Keratinocyte (primary cell): ENCODE data around the gene GRIN2C. TPM values are rescaled to one million over a fixed set of nuclear protein-coding genes. Genes with fewer than 3 reads are reported as not detected.

Source experiments
- DNase-seq: peaks from one replicate; pipeline ENCODE4 v3.0.0-alpha.2; 2011; ENCODE audit warnings: low read depth, missing footprints, low spot score
- FAIRE-seq: peaks from 2 replicates; lab custom pipeline; 2011; peaks lifted over from hg19 to GRCh38; lab: Jason Lieb, UNC
- H2AFZ ChIP-seq: 2 replicates; pipeline ENCODE4 v1.6.0; 2012; ENCODE audit warnings: low read length, control low read depth, inconsistent platforms; ENCODE audit not compliant: control insufficient read depth
- H3K27ac ChIP-seq: 2 replicates; pipeline ENCODE4 v1.5.1; 2011; ENCODE audit warnings: low read length; ENCODE audit not compliant: control insufficient read depth, insufficient read depth
- H3K27me3 ChIP-seq: 3 replicates; pipeline ENCODE4 v1.6.0; 2011; ENCODE audit warnings: low read length; ENCODE audit not compliant: control insufficient read depth, insufficient read depth; ENCODE audit errors: extremely low read depth
- H3K36me3 ChIP-seq, 2 experiments: 2 replicates in 1 of 2; 3 replicates in 1 of 2; pipeline ENCODE4 v1.5.1; 2011; ENCODE audit warnings: low read length in 2 of 2, mild to moderate bottlenecking in 1 of 2; ENCODE audit not compliant: control insufficient read depth in 2 of 2, insufficient read depth in 2 of 2; ENCODE audit errors: extremely low read depth in 1 of 2
- H3K4me1 ChIP-seq: 3 replicates; pipeline ENCODE4 v1.5.1; 2011; ENCODE audit warnings: low read length; ENCODE audit not compliant: control insufficient read depth, insufficient read depth; ENCODE audit errors: extremely low read depth
- H3K4me2 ChIP-seq: 3 replicates; pipeline ENCODE4 v1.6.0; 2011; ENCODE audit warnings: low read depth, low read length; ENCODE audit not compliant: control insufficient read depth, insufficient read depth; ENCODE audit errors: extremely low read depth
- H3K4me3 ChIP-seq, 3 experiments: fragments of 200-600 bp in 1 of 3; sonication (generic) in 1 of 3; 2 replicates in 2 of 3; 3 replicates in 1 of 3; pipeline ENCODE4 v1.5.1; 2011 to 2016; ENCODE audit warnings: low read length in 3 of 3, mild to moderate bottlenecking in 3 of 3, control low read depth in 2 of 3, inconsistent platforms in 1 of 3, low read depth in 1 of 3, mixed read lengths in 1 of 3, mixed run types in 1 of 3, moderate library complexity in 1 of 3; ENCODE audit not compliant: control insufficient read depth in 2 of 3, insufficient read depth in 2 of 3; ENCODE audit errors: extremely low read depth in 1 of 3
- H3K79me2 ChIP-seq: 2 replicates; pipeline ENCODE4 v1.6.0; 2012; ENCODE audit warnings: low read length; ENCODE audit not compliant: control insufficient read depth, insufficient read depth
- H3K9ac ChIP-seq: 3 replicates; pipeline ENCODE4 v1.6.0; 2011; ENCODE audit warnings: low read length; ENCODE audit not compliant: control insufficient read depth, insufficient read depth; ENCODE audit errors: extremely low read depth
- H3K9me1 ChIP-seq: 3 replicates; pipeline ENCODE4 v1.6.0; 2011; ENCODE audit warnings: low read length; ENCODE audit not compliant: control insufficient read depth, insufficient read depth; ENCODE audit errors: extremely low read depth
- H3K9me3 ChIP-seq: 2 replicates; pipeline ENCODE4 v1.5.1; 2012; ENCODE audit warnings: low read depth, low read length; ENCODE audit not compliant: control insufficient read depth
- H4K20me1 ChIP-seq: 3 replicates; pipeline ENCODE4 v1.6.0; 2011; ENCODE audit warnings: low read length; ENCODE audit not compliant: control insufficient read depth, insufficient read depth; ENCODE audit errors: extremely low read depth
- EZH2 ChIP-seq: IDR thresholded peaks from one replicate; pipeline ENCODE4 v1.6.1; 2012; ENCODE audit warnings: inconsistent platforms, mild to moderate bottlenecking, low read length, moderate library complexity
- dilution Hi-C: fragments of 300-500 bp; cut with MboI; formaldehyde crosslinking; loops from one replicate; pipeline ENCODE4 v1.7.0; 2020; ENCODE audit warnings: low sequenced_read_pairs; ENCODE audit not compliant: extremely low pct_ligation_motif_present
- polyA plus RNA-seq, 5 experiments: library from polyadenylated mRNA; depleted of rRNA in 3 of 5; stranded (reverse) in 3 of 5; stranded (forward) in 1 of 5; unstranded in 1 of 5; fragments of >200 nt; gene quantifications; 1 replicate in 1 of 5; 2 replicates in 3 of 5; 3 replicates in 1 of 5; pipeline versions ENCODE4 v1.2.1 to v1.2.3, GENCODE V29; 2011 to 2012; ENCODE audit warnings: missing spikeins in 2 of 5, low read depth in 1 of 5, low replicate concordance in 1 of 5
- TF ChIP-seq, protein P1 (sequence below), 3 experiments: IDR thresholded peaks in 1 of 3; conservative IDR thresholded peaks in 1 of 3; optimal IDR thresholded peaks in 1 of 3; 2 replicates in 2 of 3; 3 replicates in 1 of 3; pipeline versions ENCODE3 to v1.5.1; 2011; ENCODE audit warnings: low read length in 3 of 3, mild to moderate bottlenecking in 3 of 3, moderate library complexity in 2 of 3, control low read depth in 1 of 3, inconsistent platforms in 1 of 3; ENCODE audit not compliant: insufficient read depth in 2 of 3; ENCODE audit errors: extremely low read depth in 1 of 3

The GRIN2C gene
- polyA plus RNA-seq, 1 donor (not counting 4 experiments of a cell fraction or from before 2014, with no cell fraction given), result not detected

DNA sequence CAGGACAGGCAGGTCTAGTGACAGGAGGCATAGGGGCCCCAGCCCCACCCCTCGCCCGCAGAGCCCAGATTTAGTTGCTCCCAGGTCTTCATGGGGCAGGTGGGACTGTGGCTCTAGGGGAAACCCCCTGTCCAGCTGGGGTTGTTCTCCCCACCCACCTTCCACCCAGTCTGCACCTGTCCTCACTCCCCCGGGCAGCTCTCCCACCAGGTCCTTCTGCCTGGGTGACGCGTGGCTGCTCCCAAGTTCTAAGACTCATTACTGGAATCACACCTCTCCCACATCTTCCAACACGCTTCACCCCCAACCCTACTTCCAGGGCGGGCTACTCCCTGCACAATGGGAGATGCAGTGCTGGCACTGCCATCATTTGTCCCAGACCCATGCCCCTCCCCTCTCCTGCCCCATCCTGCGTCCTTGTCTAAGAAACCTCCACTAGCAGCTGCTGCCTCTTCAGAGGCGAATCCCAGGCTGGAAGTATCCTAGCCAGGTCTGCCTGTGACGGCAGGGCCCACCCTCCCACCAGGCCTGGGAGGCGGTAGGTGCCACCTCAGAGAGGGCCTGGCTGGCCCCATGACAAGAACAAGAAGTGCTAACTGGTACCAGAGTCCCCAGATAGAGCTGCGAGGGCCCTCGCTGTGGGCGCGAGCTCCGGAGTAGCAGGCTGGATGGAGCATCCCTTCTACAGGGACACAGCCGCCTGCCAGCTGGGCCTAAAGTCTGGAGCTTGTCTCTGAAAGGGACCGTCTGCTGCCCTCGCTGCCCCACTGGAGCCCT lies 22.8 kb downstream of the GRIN2C start:
- Histone ChIP-seq H3K27ac (no peak overlapping the region), H3K27me3 (peaks cover 5% of the 10 kb centered on the region), H3K4me1 (peaks cover 7% of the 10 kb centered on the region), H3K9me1 (no peaks in the 10 kb centered on the region), H3K4me3 (no peak overlapping the region), H3K4me2 (no peak overlapping the region), H3K9ac (no peak overlapping the region), H3K79me2 (no peaks in the 10 kb centered on the region), H2AFZ (no peak overlapping the region), H3K9me3 (no peaks in the 10 kb centered on the region), H4K20me1 (no peaks in the 10 kb centered on the region), H3K36me3 (peaks cover 0 to 4% of the 10 kb centered on the region in 2 experiments)
- no peak for FAIRE-seq
- dilution Hi-C loops, result no loop called here
- no peak for TF ChIP-seq EZH2
- TF ChIP-seq, protein P1, sequence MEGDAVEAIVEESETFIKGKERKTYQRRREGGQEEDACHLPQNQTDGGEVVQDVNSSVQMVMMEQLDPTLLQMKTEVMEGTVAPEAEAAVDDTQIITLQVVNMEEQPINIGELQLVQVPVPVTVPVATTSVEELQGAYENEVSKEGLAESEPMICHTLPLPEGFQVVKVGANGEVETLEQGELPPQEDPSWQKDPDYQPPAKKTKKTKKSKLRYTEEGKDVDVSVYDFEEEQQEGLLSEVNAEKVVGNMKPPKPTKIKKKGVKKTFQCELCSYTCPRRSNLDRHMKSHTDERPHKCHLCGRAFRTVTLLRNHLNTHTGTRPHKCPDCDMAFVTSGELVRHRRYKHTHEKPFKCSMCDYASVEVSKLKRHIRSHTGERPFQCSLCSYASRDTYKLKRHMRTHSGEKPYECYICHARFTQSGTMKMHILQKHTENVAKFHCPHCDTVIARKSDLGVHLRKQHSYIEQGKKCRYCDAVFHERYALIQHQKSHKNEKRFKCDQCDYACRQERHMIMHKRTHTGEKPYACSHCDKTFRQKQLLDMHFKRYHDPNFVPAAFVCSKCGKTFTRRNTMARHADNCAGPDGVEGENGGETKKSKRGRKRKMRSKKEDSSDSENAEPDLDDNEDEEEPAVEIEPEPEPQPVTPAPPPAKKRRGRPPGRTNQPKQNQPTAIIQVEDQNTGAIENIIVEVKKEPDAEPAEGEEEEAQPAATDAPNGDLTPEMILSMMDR (optimal IDR thresholded peaks at IDR 0.05 in 1 of 3, IDR thresholded peaks at IDR 0.05 in 1 of 3, conservative IDR thresholded peaks at IDR 0.05 in 1 of 3; ENCODE audit: extremely low read depth in 1 of 3, insufficient read depth in 2 of 3, low read length in 3 of 3), result no peak
- DNase-seq, result no peak

DNA sequence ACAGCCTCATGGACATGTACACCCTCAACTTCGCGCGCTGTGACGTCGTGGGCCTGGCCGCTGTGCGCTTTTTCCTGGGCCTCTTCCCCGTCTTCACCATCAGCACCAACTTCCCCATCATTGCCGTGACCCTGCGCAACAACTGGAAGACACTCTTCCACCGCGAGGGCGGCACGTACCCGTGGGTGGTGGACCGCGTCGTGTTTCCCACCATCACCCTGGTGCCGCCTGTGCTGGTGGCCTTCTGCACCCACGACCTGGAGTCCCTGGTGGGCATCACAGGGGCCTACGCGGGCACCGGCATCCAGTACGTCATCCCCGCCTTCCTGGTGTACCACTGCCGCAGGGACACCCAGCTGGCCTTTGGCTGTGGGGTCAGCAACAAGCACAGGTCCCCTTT lies 23.5 kb downstream of the GRIN2C start:
- Histone ChIP-seq H3K27me3 (no peaks in the 10 kb centered on the region), H3K27ac (no peak overlapping the region), H2AFZ (no peak overlapping the region), H3K9me1 (no peaks in the 10 kb centered on the region), H3K4me2 (no peak overlapping the region), H3K9ac (no peak overlapping the region), H3K36me3 (peaks cover 0 to 4% of the 10 kb centered on the region in 2 experiments), H3K79me2 (no peaks in the 10 kb centered on the region), H3K9me3 (no peaks in the 10 kb centered on the region), H3K4me3 (no peak overlapping the region), H4K20me1 (no peaks in the 10 kb centered on the region), H3K4me1 (peaks cover 6% of the 10 kb centered on the region)
- dilution Hi-C loops, result no loop called here
- no peak for FAIRE-seq
- DNase-seq, result no peak
- TF ChIP-seq, protein P1 (optimal IDR thresholded peaks at IDR 0.05 in 1 of 3, IDR thresholded peaks at IDR 0.05 in 1 of 3, conservative IDR thresholded peaks at IDR 0.05 in 1 of 3; ENCODE audit: extremely low read depth in 1 of 3, insufficient read depth in 2 of 3, low read length in 3 of 3), result no peak
- no peak for TF ChIP-seq EZH2
